DND-41 (cell line): ENCODE data around the gene CACNA2D1.

Source experiments
- ATAC-seq: fragments of 200-7000 bp; cut with Tn5 transposase; 3 replicates; pipeline ENCODE4 v1.9.1; 2021; ENCODE audit warnings: low read depth; ENCODE audit not compliant: insufficient read depth
- DNase-seq: peaks from one replicate; pipeline ENCODE4 v3.0.0-alpha.2; 2020
- H2AFZ ChIP-seq: 2 replicates; pipeline ENCODE4 v1.6.0; 2012; ENCODE audit warnings: low read depth, low read length
- H3K27ac ChIP-seq: 2 replicates; pipeline ENCODE4 v1.5.1; 2012; ENCODE audit warnings: low read length, inconsistent platforms
- H3K27me3 ChIP-seq: fragments of 200-600 bp; sonication (generic); 2 replicates; pipeline ENCODE4 v1.6.0; 2012; ENCODE audit warnings: low read length, mild to moderate bottlenecking, inconsistent platforms; ENCODE audit not compliant: insufficient read depth, poor library complexity
- H3K36me3 ChIP-seq: 2 replicates; pipeline ENCODE4 v1.5.1; 2012; ENCODE audit warnings: low read length, inconsistent platforms; ENCODE audit not compliant: insufficient read depth
- H3K4me1 ChIP-seq: 2 replicates; pipeline ENCODE4 v1.5.1; 2012; ENCODE audit warnings: mild to moderate bottlenecking, low read length; ENCODE audit not compliant: insufficient read depth
- H3K4me2 ChIP-seq: 2 replicates; pipeline ENCODE4 v1.6.0; 2012; ENCODE audit warnings: mild to moderate bottlenecking, moderate library complexity, low read length, inconsistent platforms; ENCODE audit not compliant: insufficient read depth
- H3K4me3 ChIP-seq, 2 experiments: fragments of 200-600 bp in 1 of 2; shearing (Covaris generic) in 1 of 2; 2 replicates each; pipeline ENCODE4 v1.5.1; 2012 to 2016; ENCODE audit warnings: inconsistent platforms in 2 of 2, low read length in 2 of 2, mild to moderate bottlenecking in 2 of 2, low read depth in 1 of 2, moderate library complexity in 1 of 2
- H3K79me2 ChIP-seq: 2 replicates; pipeline ENCODE4 v1.6.0; 2012; ENCODE audit warnings: low read length, inconsistent platforms; ENCODE audit not compliant: insufficient read depth
- H3K9ac ChIP-seq: 2 replicates; pipeline ENCODE4 v1.6.0; 2012; ENCODE audit warnings: low read depth, mild to moderate bottlenecking, inconsistent platforms, low read length, moderate library complexity
- H3K9me3 ChIP-seq: 2 replicates; pipeline ENCODE4 v1.5.1; 2012; ENCODE audit warnings: low read length, moderate library complexity, mild to moderate bottlenecking, inconsistent platforms; ENCODE audit not compliant: insufficient read depth, severe bottlenecking
- H4K20me1 ChIP-seq: 2 replicates; pipeline ENCODE4 v1.6.0; 2012; ENCODE audit warnings: low read length; ENCODE audit not compliant: insufficient read depth
- CTCF ChIP-seq: IDR thresholded peaks from 2 replicates; pipeline ENCODE4 v1.5.1; 2012; ENCODE audit warnings: borderline replicate concordance, low read length, moderate library complexity, mild to moderate bottlenecking; ENCODE audit not compliant: poor library complexity, severe bottlenecking; ENCODE audit errors: extremely low read depth
- EZH2 ChIP-seq: IDR thresholded peaks from 3 replicates; pipeline ENCODE4 v1.6.1; 2012; ENCODE audit warnings: borderline replicate concordance, low read depth, mild to moderate bottlenecking, moderate library complexity, low read length, inconsistent platforms; ENCODE audit not compliant: severe bottlenecking

CACNA2D1 gene

GRCh38 chr7:81926154-81926553 is 517.4 kb downstream of the CACNA2D1 start:
- H3K27ac ChIP-seq, result no peak overlapping the region
- H3K9me3 ChIP-seq, result no peaks in the 10 kb centered on the region

GRCh38 chr7:81925530-81925929 is 518.0 kb downstream of the CACNA2D1 start:
- TF ChIP-seq EZH2 (no peak), CTCF (no peak)
- H3K9me3 ChIP-seq, result peaks cover under 1% of the 10 kb centered on the region
- H3K4me2 ChIP-seq, result no peak overlapping the region
- no peak overlapping the region for H3K4me3 ChIP-seq
- no peaks in the 10 kb centered on the region for H3K79me2 ChIP-seq
- H3K27ac ChIP-seq, result no peak overlapping the region
- H3K36me3 ChIP-seq, result no peaks in the 10 kb centered on the region
- no peak overlapping the region for H2AFZ ChIP-seq
- ATAC-seq (no peak), DNase-seq (no peak)
- no peak overlapping the region for H3K9ac ChIP-seq
- no peaks in the 10 kb centered on the region for H3K27me3 ChIP-seq
- H3K4me1 ChIP-seq, result no peaks in the 10 kb centered on the region
- H4K20me1 ChIP-seq, result no peaks in the 10 kb centered on the region

More at GRCh38 chr7:81926154-81926553, 517.4 kb downstream of the CACNA2D1 start:
- Histone ChIP-seq H3K4me3 (no peak overlapping the region), H3K9ac (no peak overlapping the region), H4K20me1 (no peaks in the 10 kb centered on the region), H3K36me3 (no peaks in the 10 kb centered on the region), H2AFZ (no peak overlapping the region), H3K4me2 (no peak overlapping the region), H3K4me1 (no peaks in the 10 kb centered on the region), H3K79me2 (no peaks in the 10 kb centered on the region), H3K27me3 (no peaks in the 10 kb centered on the region)
- TF ChIP-seq CTCF, result no peak
- TF ChIP-seq EZH2, result no peak
- no peak for DNase-seq
- no peak for ATAC-seq

DNA sequence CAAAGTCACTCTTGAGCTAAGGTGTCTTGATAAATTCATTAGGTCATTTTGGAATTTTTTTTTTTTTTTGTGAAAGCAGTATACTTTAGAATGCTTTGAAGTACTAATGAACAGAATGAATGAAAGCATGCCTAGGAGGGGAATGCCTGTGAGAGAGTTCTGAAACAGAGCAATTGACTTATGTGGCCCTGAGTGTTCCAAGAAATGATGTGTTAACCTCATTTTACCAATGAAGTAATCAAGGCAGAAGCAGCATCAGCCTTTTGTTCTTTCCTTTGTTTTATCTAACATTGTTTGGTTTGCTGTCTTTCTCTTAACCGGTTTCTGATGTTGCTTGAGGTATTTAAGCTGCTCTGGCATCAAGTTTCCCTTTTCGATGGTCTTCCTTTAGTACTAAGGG is 519.1 kb downstream of the CACNA2D1 start:
- Histone ChIP-seq H3K9ac (no peak overlapping the region), H3K4me3 (no peak overlapping the region), H2AFZ (no peak overlapping the region), H4K20me1 (no peaks in the 10 kb centered on the region), H3K9me3 (peaks cover 11% of the 10 kb centered on the region), H3K4me2 (no peak overlapping the region), H3K27me3 (no peaks in the 10 kb centered on the region), H3K27ac (no peak overlapping the region), H3K4me1 (no peaks in the 10 kb centered on the region), H3K79me2 (no peaks in the 10 kb centered on the region), H3K36me3 (no peaks in the 10 kb centered on the region)
- TF ChIP-seq CTCF, result no peak
- no peak for TF ChIP-seq EZH2
- no peak for ATAC-seq
- no peak for DNase-seq

- Histone ChIP-seq H2AFZ (no peak overlapping the region), H4K20me1 (no peaks in the 10 kb centered on the region), H3K27ac (no peak overlapping the region), H3K27me3 (no peaks in the 10 kb centered on the region), H3K79me2 (no peaks in the 10 kb centered on the region), H3K9ac (no peak overlapping the region), H3K4me2 (no peak overlapping the region), H3K4me1 (no peaks in the 10 kb centered on the region), H3K9me3 (peaks cover 13% of the 10 kb centered on the region), H3K4me3 (no peak overlapping the region), H3K36me3 (no peaks in the 10 kb centered on the region)
- DNase-seq (no peak), ATAC-seq (no peak)
- TF ChIP-seq CTCF, result no peak
- no peak for TF ChIP-seq EZH2
Observed at GRCh38 chr7:81919494-81919893, 524.1 kb downstream of the CACNA2D1 start.
